NT2/D1 (cell line): ENCODE measurements around the gene OSBPL3.

Experiments used
- SUZ12 ChIP-seq: IDR thresholded peaks from 2 replicates; pipeline ENCODE4 v1.6.1; 2011; ENCODE audit not compliant: insufficient read length, insufficient read depth; ENCODE audit errors: extremely low read depth
- ZNF274 ChIP-seq: IDR thresholded peaks from 2 replicates; pipeline ENCODE4 v1.6.1; 2011; ENCODE audit warnings: mild to moderate bottlenecking, low read depth, low read length

DNA sequence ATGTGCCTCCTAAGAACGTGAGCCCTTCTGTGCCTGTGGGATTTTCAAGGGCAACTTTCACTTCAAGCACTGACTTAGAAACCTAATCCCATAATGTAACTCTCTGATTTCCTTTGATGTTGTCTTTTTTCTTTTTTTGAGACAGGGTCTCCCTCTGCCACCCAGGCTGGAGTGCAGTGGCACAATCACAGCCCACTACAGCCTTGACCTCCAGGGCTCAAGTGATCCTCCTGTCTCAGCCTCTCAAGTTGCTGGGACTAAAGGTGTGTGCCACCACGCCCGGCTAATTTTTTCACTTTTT, 158.3 kb downstream of the OSBPL3 start:
- TF ChIP-seq ZNF274 (no peak), SUZ12 (no peak)
